Cardiac muscle cell (in vitro differentiated cells and primary cell): ENCODE measurements around the gene TMEM154. TPM values are rescaled to one million over a fixed set of nuclear protein-coding genes. Genes with fewer than 3 reads are reported as not detected.

Source experiments
- DNase-seq, 2 donors: peaks; one replicate each; pipeline versions ENCODE4 v3.0.0 to v3.0.0-alpha.2; 2010 to 2017; ENCODE audit warnings: low read depth in 1 of 2, low spot score in 1 of 2
- H3K27ac ChIP-seq: fragments of 200-600 bp; sonication (generic); 2 replicates; pipeline ENCODE4 v1.5.1; 2016
- H3K27me3 ChIP-seq: fragments of 200-600 bp; sonication (generic); 2 replicates; pipeline ENCODE4 v1.6.0; 2016; ENCODE audit warnings: control low read depth
- H3K36me3 ChIP-seq: fragments of 200-600 bp; sonication (generic); 2 replicates; pipeline ENCODE4 v1.5.1; 2016; ENCODE audit warnings: control low read depth
- H3K4me1 ChIP-seq: fragments of 200-600 bp; sonication (generic); 2 replicates; pipeline ENCODE4 v1.8.1; 2017; ENCODE audit warnings: low read depth, mild to moderate bottlenecking, mixed run types
- H3K4me3 ChIP-seq: fragments of 200-600 bp; sonication (generic); 2 replicates; pipeline ENCODE4 v1.5.1; 2016; ENCODE audit warnings: mild to moderate bottlenecking
- H3K9me3 ChIP-seq: fragments of 200-600 bp; sonication (generic); 2 replicates; pipeline ENCODE4 v1.5.1; 2017; ENCODE audit warnings: low read depth, mild to moderate bottlenecking, control low read depth
- CTCF ChIP-seq: IDR thresholded peaks from 2 replicates; pipeline ENCODE4 v1.5.1; 2012; ENCODE audit warnings: low read depth, mild to moderate bottlenecking, low read length
- polyA plus RNA-seq: library from polyadenylated mRNA; unstranded; fragments of >200 nt; fragmentation: Nextera tagmentation; extraction: Ambion mirVana; gene quantifications from 2 replicates; pipeline ENCODE4 v1.2.1, GENCODE V29; 2016
- total RNA-seq: library from RNA; depleted of rRNA; stranded (reverse); fragments of >200 nt; gene quantifications from 2 replicates; pipeline ENCODE4 v1.2.3, GENCODE V29; 2016

Gene TMEM154
- total and polyA plus RNA-seq, 2 experiments from 2014 or later: 0.12 to 0.21 TPM

GRCh38 chr4:152613351-152613750, 66.4 kb downstream of the TMEM154 start:
- Histone ChIP-seq H3K4me1 (peaks cover 12% of the 10 kb centered on the region), H3K36me3 (no peaks in the 10 kb centered on the region), H3K9me3 (no peaks in the 10 kb centered on the region), H3K27me3 (no peaks in the 10 kb centered on the region), H3K27ac (no peak overlapping the region), H3K4me3 (no peak overlapping the region)
- peak in 1 of 2 donors; percentile 31 for DNase-seq
- TF ChIP-seq CTCF: no peak

- no peaks in the 10 kb centered on the region for H3K9me3 ChIP-seq
- DNase-seq: no peak
These were observed 69.7 kb downstream of the TMEM154 start for GRCh38 chr4:152610131-152610530.

GRCh38 chr4:152609481-152609880, 70.3 kb downstream of the TMEM154 start:
- Histone ChIP-seq H3K9me3 (no peaks in the 10 kb centered on the region), H3K27ac (no peak overlapping the region), H3K4me3 (no peak overlapping the region), H3K27me3 (no peaks in the 10 kb centered on the region), H3K4me1 (peaks cover 21% of the 10 kb centered on the region), H3K36me3 (no peaks in the 10 kb centered on the region)
- no peak for DNase-seq
- TF ChIP-seq CTCF: no peak

More at GRCh38 chr4:152610131-152610530, 69.7 kb downstream of the TMEM154 start:
- Histone ChIP-seq H3K4me3 (no peak overlapping the region), H3K27ac (no peak overlapping the region), H3K27me3 (no peaks in the 10 kb centered on the region), H3K36me3 (no peaks in the 10 kb centered on the region), H3K4me1 (peaks cover 21% of the 10 kb centered on the region)
- no peak for TF ChIP-seq CTCF

- Histone ChIP-seq H3K36me3 (no peaks in the 10 kb centered on the region), H3K27ac (no peak overlapping the region), H3K4me1 (peaks cover 18% of the 10 kb centered on the region), H3K27me3 (no peaks in the 10 kb centered on the region), H3K9me3 (no peaks in the 10 kb centered on the region), H3K4me3 (no peak overlapping the region)
- no peak for TF ChIP-seq CTCF
- no peak for DNase-seq
These were observed 72.6 kb downstream of the TMEM154 start for GRCh38 chr4:152607178-152607577.

GRCh38 chr4:152606753-152607152, 73.0 kb downstream of the TMEM154 start:
- TF ChIP-seq CTCF: no peak
- no peaks in the 10 kb centered on the region for H3K36me3 ChIP-seq
- H3K4me1 ChIP-seq: peaks cover 18% of the 10 kb centered on the region
- H3K4me3 ChIP-seq: no peak overlapping the region
- DNase-seq: no peak
- no peak overlapping the region for H3K27ac ChIP-seq
- H3K27me3 ChIP-seq: no peaks in the 10 kb centered on the region
- H3K9me3 ChIP-seq: no peaks in the 10 kb centered on the region
